Skin of body (tissue), 2 donors: ENCODE measurements around the gene KRTAP13-1. TPM values are rescaled to one million over a fixed set of nuclear protein-coding genes. Genes with fewer than 3 reads are reported as not detected.

Source experiments
- DNase-seq: peaks from one replicate; lab custom pipeline; 2025; lab: John Stamatoyannopoulos, UW
- total RNA-seq: library from RNA; depleted of rRNA; stranded (reverse); fragments of >200 nt; gene quantifications from one replicate; pipeline ENCODE4 v1.2.3, GENCODE V29; 2014

Gene KRTAP13-1
- total RNA-seq = 0.99 TPM

GRCh38 chr21:30395731-30396130 lies at the start of gene KRTAP13-1:
Gene KRTAP13-1 (plus strand): TSS chr21:30396031. CDS start chr21:30396087, 56 bp downstream.
- DNase-seq = no peak

DNA sequence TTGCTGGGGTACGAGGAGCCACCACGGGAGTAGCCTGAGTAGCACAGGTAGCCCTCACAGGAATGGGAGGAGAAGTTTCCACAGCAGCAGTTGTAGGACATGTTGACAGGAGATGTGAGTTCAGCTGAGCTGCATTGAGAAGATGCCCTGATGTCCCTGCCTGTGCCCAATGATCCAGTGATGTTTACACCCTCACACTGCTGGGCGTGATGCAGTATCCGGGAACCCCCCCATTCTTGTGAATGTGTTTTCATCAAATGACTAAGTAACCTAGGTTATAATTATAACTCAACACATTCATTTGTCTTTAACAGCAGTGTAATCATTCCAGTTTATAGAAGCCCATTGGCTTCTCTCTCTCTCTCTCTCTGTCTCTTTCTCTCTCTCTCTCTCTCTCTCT lies 47.3 kb upstream of the KRTAP13-1 start, which contains the start of gene KRTAP23-1:
KRTAP23-1 (minus strand) TSS at position 101 of the 400 bp plus-strand sequence; CDS start at position 101, 0 bp downstream.
- DNase-seq = no peak

GRCh38 chr21:30349572-30349971 lies 46.3 kb upstream of the KRTAP13-1 start:
- DNase-seq = no peak

GRCh38 chr21:30351534-30351933 lies 44.3 kb upstream of the KRTAP13-1 start:
- no peak for DNase-seq

DNA sequence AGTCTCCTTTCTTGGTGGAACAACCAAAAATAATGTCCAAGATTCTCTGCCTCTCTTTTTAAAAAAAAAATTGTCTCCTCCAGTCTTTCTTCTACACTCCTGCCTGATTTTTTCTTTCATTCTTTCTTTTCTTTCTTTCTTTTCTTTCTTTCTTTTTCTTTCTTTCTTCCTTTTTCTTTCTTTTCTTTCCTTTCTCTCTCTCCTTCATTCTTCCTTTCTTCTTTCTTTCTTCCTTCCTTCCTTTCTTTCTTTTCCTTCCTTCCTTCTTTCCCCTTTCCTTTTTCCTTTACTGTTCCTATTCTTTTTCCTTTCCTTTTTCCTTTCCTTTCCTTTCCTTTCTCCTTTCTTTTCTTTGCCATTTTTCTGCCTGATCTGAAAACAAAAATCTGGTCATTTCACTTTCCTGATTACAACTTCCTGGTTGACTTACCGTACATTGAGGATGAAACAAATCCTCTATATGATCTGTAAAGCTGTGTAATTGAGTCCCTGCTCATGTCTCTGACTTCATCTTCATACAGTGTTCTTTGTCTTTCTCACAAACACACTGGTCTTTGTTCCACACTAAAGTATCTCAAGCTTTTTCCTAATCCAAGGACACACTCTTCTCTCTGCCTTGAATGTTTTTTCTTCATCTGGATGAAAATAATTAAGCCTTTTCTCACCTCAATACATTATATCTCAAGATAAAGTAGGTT lies 41.4 kb upstream of the KRTAP13-1 start:
- DNase-seq = no peak

GRCh38 chr21:30355906-30356305 lies 39.9 kb upstream of the KRTAP13-1 start:
- DNase-seq = no peak

DNA sequence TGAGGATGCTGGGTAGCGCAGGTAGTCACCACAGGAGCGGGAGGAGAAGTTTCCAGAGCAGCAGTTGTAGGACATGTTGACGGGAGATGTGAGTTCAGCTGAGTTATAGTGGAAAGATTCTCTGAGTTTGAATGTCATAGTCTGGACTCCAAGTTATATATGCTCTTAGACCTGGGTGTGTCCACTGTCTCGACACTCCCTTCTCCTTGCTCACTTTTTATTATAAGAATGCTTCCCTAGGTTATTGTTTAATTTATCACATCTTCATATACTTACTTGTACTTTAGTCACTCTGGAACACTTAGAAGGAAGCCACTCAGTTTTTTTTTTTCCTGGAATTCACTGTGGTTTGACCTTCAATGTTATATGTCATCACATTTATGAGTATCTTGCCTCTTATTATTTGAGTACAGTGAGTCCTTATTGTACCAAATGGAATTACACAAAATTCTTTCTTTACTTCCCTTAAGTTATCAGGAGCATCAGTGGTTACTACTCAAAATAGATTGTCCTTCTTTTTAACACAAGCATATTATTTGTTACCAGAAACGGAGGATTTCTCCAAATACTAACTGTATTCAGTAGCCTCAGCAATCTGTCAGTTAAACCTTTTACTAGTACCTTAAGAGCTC lies 23.6 kb upstream of the KRTAP13-1 start, which contains the start of gene KRTAP13-2:
KRTAP13-2 (minus strand) TSS at position 133 of the 632 bp plus-strand sequence; CDS start at position 75, 58 bp downstream.
- DNase-seq = no peak

GRCh38 chr21:30382201-30382600 lies 13.6 kb upstream of the KRTAP13-1 start:
- no peak for DNase-seq

DNA sequence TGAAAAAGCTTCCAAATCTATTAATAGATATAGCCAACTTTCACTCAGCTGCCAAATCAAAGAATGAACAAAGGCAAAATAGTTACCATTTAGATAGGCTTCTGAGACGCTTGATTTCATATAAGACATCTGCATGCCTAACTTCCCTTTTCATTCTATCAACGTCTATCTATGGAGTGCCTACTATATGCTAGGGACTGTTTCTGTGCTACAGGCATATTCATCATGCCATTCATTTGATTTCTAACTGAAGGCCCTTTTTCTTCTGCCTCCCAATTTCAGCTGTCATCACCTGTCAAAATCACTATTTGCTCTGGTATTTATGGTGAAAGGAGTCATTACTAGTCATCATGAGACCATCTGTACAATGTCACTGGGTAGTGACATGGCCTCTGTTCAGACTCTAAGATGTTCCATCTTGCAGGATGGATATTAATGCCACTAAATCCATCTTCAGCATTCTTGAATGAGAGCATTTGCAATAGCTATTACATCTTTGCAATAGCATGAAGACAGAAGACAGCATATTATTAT lies 4.3 kb upstream of the KRTAP13-1 start:
- DNase-seq = no peak

GRCh38 chr21:30408782-30409494 lies 13.1 kb downstream of the KRTAP13-1 start:
- no peak for DNase-seq

- no peak for DNase-seq
These were observed 20.2 kb downstream of the KRTAP13-1 start for GRCh38 chr21:30415993-30416392.

GRCh38 chr21:30425826-30426225 lies 30.0 kb downstream of the KRTAP13-1 start, which contains the start of gene KRTAP13-3:
Gene KRTAP13-3 (minus strand): TSS chr21:30425926. CDS start chr21:30425912, 14 bp downstream.
- no peak for DNase-seq

DNA sequence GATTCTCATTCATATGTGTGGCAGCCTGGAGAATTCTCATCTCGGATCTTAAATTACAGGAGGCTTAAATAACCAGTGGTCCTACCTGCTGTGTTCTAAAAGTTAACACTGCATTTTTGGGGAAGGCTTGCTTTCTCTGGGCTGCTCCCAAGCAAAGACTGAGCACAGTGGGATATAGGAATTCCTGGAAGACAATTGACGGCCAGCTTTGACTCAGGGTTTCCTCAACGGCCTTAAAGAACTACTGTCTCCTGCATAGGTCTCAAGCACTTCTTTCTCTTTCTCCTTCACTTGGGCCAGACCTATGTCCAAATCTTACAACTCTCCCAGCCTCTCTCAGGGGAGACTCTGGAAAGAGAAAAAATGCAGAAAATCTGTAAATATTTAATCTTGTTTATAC lies 30.9 kb downstream of the KRTAP13-1 start:
- no peak for DNase-seq

DNA sequence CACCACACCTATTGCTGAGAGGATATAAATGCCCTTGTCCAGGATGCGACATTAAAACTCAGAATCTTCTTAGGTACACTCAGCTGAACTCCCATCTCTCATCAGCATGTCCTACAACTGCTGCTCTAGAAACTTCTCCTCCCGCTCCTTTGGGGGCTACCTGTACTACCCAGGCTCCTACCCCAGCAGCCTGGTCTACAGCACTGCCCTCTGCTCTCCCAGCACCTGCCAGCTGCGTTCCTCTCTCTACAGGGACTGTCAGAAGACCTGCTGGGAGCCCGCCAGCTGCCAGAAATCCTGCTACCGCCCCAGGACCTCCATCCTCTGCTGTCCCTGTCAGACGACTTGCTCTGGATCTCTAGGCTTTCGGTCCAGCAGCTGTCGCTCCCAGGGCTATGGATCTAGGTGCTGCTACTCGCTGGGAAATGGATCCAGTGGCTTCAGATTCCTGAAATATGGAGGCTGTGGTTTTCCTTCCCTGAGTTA lies 34.4 kb downstream of the KRTAP13-1 start, which contains the start of gene KRTAP13-4:
KRTAP13-4 (plus strand) TSS at position 51 of the 486 bp plus-strand sequence; CDS start at position 107, 56 bp downstream.
- DNase-seq = no peak

- no peak for DNase-seq
These were observed 38.3 kb downstream of the KRTAP13-1 start for GRCh38 chr21:30434033-30434631.

GRCh38 chr21:30437010-30437565 lies 41.3 kb downstream of the KRTAP13-1 start:
- DNase-seq = no peak

- DNase-seq = no peak
These were observed 44.1 kb downstream of the KRTAP13-1 start, which contains the start of gene KRTAP15-1 for GRCh38 chr21:30439975-30440374. Gene KRTAP15-1 (plus strand): TSS chr21:30440275. CDS start chr21:30440328, 53 bp downstream.

- no peak for DNase-seq
These were observed 47.4 kb downstream of the KRTAP13-1 start for GRCh38 chr21:30443226-30443625.

GRCh38 chr21:30444204-30444603 lies 48.4 kb downstream of the KRTAP13-1 start:
- no peak for DNase-seq
